GM12891 (cell line): ENCODE data around the gene LPCAT1.
"Not testable (repeated sequence)": the region's sequence is repeated elsewhere in the genome, so short reads cannot be mapped to it uniquely, and the experiment has no call there.

ENCODE experiments used
- DNase-seq: peaks from one replicate; pipeline ENCODE4 v3.0.0; 2011; ENCODE audit warnings: low spot score; ENCODE audit not compliant: insufficient read length
- FAIRE-seq: peaks from 2 replicates; lab custom pipeline; 2011; peaks lifted over from hg19 to GRCh38; lab: Jason Lieb, UNC
- PAX5 ChIP-seq: IDR thresholded peaks from 2 replicates; pipeline ENCODE4 v1.6.1; 2011; ENCODE audit warnings: low read length, moderate library complexity, mild to moderate bottlenecking; ENCODE audit not compliant: insufficient read depth, severe bottlenecking
- POLR2A ChIP-seq: IDR thresholded peaks from 2 replicates; pipeline ENCODE4 v1.6.1; 2011; ENCODE audit warnings: low read depth, low read length, control low read depth
- POLR2AphosphoS5 ChIP-seq: IDR thresholded peaks from 2 replicates; pipeline ENCODE4 v1.6.1; 2011; ENCODE audit warnings: low read depth, low read length, control low read depth
- POU2F2 ChIP-seq: IDR thresholded peaks from 2 replicates; pipeline ENCODE4 v1.6.1; 2011; ENCODE audit warnings: low read depth, mild to moderate bottlenecking, control low read depth, low read length, moderate library complexity
- SPI1 ChIP-seq: IDR thresholded peaks from 2 replicates; pipeline ENCODE4 v1.6.1; 2011; ENCODE audit warnings: low read depth, low read length, control low read depth
- TAF1 ChIP-seq: IDR thresholded peaks from 2 replicates; pipeline ENCODE4 v1.6.1; 2011; ENCODE audit warnings: low read depth, low read length, control low read depth

Gene LPCAT1

DNA sequence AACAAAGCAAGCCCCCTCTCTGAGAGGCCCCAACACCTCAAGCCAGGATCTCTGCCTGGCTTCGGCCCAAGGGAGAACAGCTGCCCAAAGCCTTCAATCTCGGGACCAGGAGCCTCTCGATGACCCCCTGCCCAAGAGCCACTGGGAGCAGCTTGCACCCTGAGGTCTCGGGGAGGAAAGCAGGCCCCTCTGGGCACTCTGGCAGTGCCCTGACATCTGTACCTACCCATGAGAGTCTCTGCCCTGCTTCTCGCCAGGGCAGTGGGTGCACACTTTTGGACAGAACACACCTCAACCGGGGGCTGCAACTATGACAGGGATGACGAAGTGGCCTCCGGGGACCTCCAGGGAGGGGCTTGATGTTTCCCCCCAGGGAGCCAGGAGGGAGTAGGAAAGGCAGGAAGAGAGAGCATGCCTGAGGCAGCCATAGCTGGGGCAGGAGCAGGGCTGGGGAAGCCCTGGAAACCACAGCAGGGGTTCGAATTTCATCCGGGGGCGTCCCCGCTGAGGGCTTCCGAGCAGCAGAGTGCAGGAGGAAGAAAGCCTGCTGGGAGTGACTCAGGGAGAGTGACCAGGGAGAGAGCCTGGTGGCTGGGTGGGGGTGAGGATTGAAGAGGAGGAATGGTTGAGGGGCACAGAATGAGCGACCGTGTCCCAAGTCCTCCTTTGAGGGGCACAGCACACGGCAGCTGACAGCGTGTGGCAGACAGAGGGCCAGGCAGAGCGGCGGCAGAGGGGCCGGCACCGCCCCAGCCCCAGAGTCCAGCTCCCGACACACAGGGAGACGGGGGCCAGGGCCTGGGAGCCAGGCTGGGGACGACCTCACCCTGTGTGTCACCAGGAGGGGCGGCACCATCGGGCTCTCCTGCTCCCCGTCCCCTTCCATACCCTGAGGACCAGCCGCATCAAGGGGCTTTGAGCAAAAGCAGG lies 1.8 kb downstream of the LPCAT1 start:
- DNase-seq: no peak
- peak; percentile 28 for FAIRE-seq
- no peak for TF ChIP-seq POU2F2
- TF ChIP-seq POLR2AphosphoS5: no peak
- TF ChIP-seq TAF1: 0 out of 2 replicates have a peak, but pooled peaks have one; percentile 18

DNA sequence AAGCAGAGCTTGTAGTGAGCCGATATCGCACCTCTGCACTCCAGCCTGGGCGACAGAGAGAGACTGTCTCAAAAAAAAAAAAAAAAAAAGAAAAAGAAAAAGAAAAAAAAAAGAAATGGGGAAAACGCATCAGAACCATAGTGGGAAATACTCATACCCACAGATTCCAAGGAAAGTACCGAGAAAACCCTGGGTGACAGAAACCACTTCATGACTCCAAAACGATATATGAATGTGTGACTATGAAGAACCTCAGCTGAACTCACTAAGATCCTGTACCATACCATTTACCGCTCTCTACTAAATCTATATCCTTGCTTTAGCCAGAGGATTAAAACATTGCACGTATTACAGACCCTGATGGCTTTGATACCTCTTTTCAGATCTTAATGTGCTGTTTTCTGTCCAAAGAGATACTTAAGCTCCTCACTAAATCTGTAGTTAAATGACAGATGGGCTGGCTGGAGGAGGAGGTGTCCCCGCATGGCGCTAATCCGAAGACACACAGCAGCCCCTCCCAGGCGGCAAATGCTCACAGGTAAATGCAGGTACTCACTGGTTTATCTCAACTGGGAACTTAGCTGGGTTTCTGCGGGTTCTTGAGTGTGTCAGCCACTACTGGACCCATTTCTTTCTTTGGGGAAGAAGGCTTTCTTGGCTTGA lies 2.8 kb downstream of the LPCAT1 start:
- FAIRE-seq (no peak), DNase-seq (no peak)
- TF ChIP-seq POU2F2 (no peak), POLR2A (no peak), PAX5 (no peak), POLR2AphosphoS5 (no peak), SPI1 (no peak), TAF1 (no peak)

- no peak for TF ChIP-seq POLR2AphosphoS5
- no peak for TF ChIP-seq SPI1
- no peak for TF ChIP-seq POU2F2
- TF ChIP-seq PAX5: no peak
- TF ChIP-seq TAF1: no peak
- TF ChIP-seq POLR2A: no peak
- DNase-seq: no peak
- FAIRE-seq: no peak
Observed at GRCh38 chr5:1519631-1520210, 4.0 kb downstream of the LPCAT1 start.

DNA sequence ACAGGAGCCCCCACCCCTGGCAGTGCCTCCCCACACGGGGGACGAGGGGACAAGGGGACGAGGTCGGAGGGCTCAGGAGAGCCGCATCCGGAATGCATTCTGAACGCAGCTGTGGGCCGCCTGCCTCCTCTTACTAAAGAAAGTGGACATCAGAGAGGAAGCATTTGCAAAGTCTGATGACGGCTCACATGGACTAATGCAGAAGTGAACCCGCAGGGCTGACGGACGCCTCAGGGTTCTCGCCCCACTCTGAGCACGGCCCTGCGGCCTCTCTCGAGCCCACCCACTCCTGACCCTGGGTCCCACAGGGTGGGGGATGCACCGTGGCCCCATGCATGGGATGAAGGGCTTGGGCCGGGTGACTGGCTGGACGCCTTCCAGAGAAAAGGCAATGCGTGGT lies 5.9 kb downstream of the LPCAT1 start:
- FAIRE-seq (no peak), DNase-seq (no peak)
- TF ChIP-seq POU2F2: no peak
- no peak for TF ChIP-seq POLR2A
- no peak for TF ChIP-seq SPI1
- no peak for TF ChIP-seq PAX5
- no peak for TF ChIP-seq POLR2AphosphoS5
- no peak for TF ChIP-seq TAF1

- FAIRE-seq: no peak
- no peak for DNase-seq
Observed at GRCh38 chr5:1516615-1517601, 6.9 kb downstream of the LPCAT1 start.

GRCh38 chr5:1515921-1516571 lies 7.7 kb downstream of the LPCAT1 start:
- DNase-seq: no peak
- no peak for FAIRE-seq
- no peak for TF ChIP-seq PAX5
- TF ChIP-seq POLR2AphosphoS5: no peak
- no peak for TF ChIP-seq TAF1
- no peak for TF ChIP-seq POLR2A

More at GRCh38 chr5:1516615-1517601, 6.9 kb downstream of the LPCAT1 start:
- TF ChIP-seq POLR2A (no peak), PAX5 (no peak), POLR2AphosphoS5 (no peak), SPI1 (no peak), POU2F2 (no peak), TAF1 (no peak)

DNA sequence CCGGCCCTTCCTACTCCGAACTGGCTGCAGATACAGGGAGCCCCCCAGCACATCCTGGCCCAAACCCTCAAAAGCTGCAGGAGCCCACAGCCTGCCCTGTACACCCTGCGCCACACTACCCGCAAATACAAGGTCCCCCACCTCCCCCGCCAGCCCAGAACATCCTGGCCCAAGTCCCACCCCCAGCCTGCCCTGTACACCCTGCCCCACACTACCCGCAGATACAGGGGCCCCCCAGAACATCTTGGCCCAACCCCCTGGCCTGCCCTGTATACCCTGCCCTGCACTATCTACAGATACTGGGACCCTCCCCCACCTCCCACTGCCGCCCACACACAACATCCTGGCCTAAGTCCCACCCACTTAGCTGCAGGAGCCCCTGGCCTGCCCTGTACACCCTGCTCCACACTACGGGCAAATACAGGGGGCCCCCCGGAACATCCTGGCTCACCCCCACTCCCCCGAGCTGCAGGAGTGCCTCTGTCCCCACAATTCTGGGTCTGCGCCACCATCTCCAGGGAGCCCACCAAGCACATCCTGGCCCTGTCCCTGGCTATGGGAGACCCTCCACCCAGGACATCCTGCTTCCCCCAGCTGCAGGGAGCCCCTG lies 8.3 kb downstream of the LPCAT1 start:
- no peak for FAIRE-seq
- TF ChIP-seq POU2F2 (no peak), POLR2AphosphoS5 (no peak), POLR2A (no peak), TAF1 (no peak), PAX5 (no peak), SPI1 (no peak)
- DNase-seq: no peak

GRCh38 chr5:1514819-1515310 lies 8.9 kb downstream of the LPCAT1 start:
- DNase-seq, FAIRE-seq: not testable (repeated sequence)
